NT2/D1 (cell line): ENCODE results near the gene ICAM2.

ENCODE experiments used
- YY1 ChIP-seq: IDR thresholded peaks from 2 replicates; pipeline ENCODE4 v1.6.1; 2011; ENCODE audit not compliant: insufficient read length, insufficient read depth
- ZNF274 ChIP-seq: IDR thresholded peaks from 2 replicates; pipeline ENCODE4 v1.6.1; 2011; ENCODE audit warnings: mild to moderate bottlenecking, low read depth, low read length

DNA sequence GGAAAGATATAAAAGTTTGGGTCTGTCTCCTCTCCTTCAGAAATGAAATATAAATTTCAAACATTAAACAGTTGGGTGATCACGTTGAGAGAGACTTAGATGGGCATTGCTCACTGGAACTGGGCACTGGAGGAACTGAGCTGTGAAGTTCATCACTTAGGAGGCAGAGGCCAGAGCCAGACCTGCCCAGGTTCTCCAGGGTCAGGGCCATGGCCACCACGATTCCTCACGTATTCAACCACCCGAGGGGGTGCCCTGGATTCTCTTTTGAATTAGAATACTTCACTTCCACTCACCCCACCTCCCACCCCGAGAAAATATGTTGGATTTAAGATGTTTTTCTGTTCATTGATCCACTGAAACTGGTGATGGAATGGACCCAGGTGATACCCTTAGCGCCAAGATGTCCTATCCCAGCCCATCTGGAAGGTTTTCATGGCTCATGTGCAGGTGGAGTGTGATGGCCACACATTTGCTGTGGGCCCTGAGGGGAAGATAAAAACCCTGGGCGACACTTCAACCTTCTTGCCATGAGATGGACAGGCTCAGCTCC lies 16.1 kb downstream of the ICAM2 start:
- TF ChIP-seq ZNF274 (no peak), YY1 (no peak)
